Fibroblast of skin of right biceps (primary cell): ENCODE results near the gene CACHD1.
"Not testable (repeated sequence)": the region's sequence is repeated elsewhere in the genome, so short reads cannot be mapped to it uniquely, and the experiment has no call there.

Source experiments
- DNase-seq: peaks from one replicate; pipeline ENCODE4 v3.0.0-alpha.2; 2013

The CACHD1 gene

DNA sequence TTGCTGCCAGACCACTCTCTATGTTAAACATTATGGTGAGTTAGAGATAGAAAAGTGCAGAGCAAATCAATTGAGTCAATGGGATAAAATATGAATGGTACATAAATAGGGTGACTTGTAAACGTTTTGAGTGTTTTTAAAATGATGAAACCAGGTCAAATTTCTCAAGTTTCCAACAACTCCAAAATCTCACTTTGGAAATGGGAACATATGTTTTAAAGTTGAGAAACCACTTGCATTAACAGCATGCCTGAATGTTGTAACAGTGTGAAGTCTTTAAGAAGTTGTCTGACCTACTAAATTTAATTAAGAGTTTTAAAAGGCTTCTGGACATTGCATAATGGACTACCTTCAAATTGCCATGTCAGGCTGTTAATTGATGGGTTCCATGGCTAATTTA is 241.3 kb downstream of the CACHD1 start:
- DNase-seq, result no peak

DNA sequence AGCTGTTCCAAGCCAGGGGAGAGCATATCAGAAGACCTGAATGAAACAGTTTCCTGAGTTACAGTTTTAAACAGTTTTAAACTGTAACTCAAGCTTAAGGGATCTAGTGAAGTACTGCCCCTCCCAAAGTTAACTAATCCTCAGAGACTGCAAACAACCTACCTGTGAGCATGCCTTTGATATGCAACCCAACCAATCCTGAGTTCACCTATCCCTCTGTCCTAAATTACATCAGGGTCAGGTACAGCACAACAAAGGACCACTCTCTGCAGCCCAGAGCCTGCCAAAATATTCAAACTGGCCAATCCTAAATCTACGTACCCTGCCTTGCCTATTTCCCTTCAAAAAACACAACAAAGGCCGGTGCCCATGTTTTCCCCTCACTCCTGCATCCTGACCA is 242.1 kb downstream of the CACHD1 start:
- no peak for DNase-seq

DNA sequence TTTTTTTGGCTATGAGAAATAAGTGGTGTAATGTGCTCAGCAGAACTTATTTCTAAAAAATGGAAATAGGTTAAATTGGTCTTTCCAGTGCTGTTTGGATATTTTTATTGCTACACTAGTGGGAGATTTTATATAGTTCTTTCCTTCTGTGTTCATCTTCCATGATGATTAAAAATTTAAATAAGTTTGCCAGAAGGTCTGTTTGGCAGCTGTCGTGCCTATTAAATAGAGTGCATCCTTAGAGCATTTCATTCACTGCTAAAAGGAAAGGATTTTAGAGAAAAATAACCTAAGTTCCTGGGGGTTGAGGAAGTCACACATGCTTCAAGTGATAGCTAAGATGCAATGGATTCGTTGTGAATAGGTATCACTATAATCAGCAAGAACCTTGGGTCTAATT is 245.3 kb downstream of the CACHD1 start:
- no peak for DNase-seq

DNA sequence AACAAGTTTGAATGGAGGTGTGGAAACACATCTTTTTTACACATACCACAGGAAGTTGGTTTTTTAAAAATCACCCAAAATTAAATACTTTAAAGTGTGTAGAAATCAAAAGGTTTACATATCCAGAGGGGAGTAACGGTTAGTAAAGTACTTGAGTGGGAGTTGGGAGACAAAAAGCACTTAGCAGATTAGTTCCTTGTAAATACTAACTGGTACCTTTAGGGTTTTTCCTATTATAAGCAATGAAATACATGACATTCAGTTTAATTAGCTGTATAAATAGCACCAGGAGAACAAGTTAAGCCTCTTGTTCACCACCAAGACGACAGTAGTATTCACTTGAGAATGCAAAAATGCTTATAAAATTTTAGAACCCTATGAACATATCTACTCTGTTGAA is 251.2 kb downstream of the CACHD1 start:
- no peak for DNase-seq

DNA sequence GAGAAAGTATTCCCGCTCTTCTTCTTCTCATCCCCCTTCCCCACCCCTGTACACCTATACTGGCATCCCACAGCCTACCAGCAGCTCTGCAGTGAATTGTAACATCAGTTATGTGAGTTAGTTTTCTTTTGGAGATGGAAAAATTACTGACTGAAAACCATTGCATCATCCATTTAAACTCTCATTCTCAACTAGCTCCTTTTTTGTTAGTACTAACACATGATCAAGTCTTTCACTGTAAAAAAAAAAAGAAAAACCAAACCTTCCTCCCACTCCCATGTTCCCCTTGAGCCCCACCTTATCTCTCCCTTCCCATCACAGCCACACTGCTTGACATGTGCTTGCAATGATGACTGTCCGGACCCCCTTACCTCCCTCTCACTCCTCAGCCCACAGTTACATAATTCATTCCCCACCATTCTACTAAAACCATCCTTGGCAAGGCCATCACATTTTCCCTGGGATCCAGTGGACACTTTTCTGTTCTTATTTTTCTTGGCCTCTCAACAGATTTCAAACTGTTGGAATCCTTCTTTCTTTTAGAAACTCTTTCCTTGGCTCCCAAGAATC is 251.7 kb downstream of the CACHD1 start:
- DNase-seq, result no peak

DNA sequence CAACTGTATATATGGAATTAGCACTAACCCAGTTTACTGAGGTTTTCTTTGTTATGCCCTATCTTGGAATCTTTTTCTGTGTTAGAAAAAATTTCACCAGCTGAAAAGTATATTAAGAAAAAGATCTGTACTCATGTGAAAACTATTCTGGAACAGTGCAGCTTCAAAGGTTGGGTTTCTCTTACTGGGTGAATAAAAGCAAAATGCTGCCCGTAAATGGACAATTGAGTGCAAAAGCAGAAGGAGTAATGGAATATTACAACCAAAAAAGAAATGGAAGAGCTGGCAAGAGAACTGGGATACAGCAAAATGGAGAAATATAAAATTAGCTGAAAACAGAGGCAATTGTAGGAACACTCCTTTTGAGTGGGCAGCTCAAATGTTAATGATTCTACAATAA is 257.9 kb downstream of the CACHD1 start:
- DNase-seq, result no peak

DNA sequence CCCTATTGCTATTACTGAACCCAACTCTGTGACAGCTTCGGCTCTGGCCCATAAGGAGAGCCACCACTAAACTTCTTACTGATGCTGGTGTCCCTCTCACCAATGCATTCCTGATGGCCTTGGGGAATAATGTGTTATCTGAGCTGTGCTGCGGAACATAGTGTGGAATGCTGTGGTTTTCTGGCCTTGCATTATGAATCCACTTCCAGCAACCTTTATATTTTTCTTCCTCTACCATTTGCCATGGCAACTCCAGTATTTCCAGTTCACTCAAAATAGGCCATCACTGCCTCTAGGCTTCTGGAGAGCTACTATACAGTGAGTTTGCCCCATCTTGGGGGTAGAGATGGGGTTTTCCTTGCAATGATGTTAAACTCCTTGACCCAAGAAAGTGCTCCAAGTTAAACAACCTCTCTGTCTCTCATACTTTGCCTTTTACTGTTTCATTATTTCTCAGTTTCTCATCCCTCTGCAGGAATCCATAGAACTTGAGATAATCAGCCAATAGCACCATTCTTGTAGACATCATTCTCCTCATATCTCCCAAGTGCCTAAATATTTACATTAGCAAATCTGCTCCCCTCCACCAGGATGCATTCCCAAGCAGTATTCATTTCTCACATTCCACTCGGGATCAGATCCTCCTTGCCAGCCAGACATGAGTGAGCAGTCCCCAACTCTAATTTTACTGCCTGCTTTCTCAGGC is 263.8 kb downstream of the CACHD1 start:
- DNase-seq, result peak; percentile 65

DNA sequence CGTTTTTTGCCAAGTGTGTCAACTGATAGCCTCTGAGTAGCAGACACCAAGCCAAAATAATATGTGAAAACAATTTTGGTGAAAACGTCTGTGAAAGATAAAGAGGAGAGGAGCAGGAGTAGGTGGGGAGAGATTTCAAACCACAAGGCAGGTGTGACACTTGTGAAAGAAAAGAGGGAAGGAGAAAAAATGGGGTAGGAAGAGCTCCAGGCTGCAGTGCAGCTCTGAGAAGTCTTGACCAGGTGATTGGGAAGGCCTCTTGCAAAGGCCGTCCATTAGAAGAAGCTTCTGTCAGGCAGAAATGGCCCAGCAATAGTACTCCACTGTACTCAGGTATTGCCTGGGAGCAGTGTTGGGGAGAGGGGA is 264.3 kb downstream of the CACHD1 start:
- no peak for DNase-seq

DNA sequence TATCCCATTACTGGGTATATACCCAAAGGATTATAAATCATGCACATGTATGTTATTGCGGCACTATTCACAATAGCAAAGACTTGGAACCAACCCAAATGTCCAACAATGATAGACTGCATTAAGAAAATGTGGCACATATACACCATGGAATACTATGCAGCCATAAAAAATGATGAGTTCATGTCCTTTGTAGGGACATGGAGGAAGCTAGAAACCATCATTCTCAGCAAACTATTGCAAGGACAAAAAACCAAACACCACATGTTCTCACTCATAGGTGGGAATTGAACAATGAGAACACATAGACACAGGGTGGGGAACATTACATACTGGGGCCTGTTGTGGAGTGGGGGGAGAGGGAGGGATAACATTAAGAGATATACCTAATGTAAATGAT is 270.8 kb downstream of the CACHD1 start:
- DNase-seq, result not testable (repeated sequence)
